ENCODE data around the gene ANGEL1. TPM values are rescaled to one million over a fixed set of nuclear protein-coding genes. Genes with fewer than 3 reads are reported as not detected.

The ANGEL1 gene
- total and polyA plus RNA-seq, 12 donors, result 5.5 to 17.1 (median 12.0) TPM

DNA sequence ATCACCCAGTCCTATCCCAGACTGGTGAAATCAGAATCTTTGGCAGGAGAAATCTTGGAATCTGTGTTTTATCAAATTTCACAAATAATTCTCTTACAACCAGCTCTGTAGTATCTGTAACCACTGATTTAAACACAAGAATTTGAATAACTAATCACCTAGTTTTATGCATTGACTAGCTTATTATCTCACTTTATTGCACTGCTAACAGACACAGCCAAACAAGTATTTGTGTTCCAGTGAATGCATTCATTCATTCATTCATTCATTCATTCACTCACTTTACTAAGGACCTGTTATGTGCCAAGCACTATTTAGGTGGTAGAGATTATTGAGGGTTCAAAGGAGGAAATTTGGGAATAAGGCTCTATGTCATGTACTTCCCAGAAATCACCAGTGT, 29.7 kb upstream of the ANGEL1 start:
- intact Hi-C loops (cut with DNase I), result no loop called here
- H3K9me3 ChIP-seq, result no peaks in the 10 kb centered on the region
- DNase-seq, result no peak
- no peaks in the 10 kb centered on the region for H3K36me3 ChIP-seq
- H3K27ac ChIP-seq, result peak overlapping the region in 3 of 10 donors; percentile 84 to 90 (median 89)
- TF ChIP-seq, protein P1, sequence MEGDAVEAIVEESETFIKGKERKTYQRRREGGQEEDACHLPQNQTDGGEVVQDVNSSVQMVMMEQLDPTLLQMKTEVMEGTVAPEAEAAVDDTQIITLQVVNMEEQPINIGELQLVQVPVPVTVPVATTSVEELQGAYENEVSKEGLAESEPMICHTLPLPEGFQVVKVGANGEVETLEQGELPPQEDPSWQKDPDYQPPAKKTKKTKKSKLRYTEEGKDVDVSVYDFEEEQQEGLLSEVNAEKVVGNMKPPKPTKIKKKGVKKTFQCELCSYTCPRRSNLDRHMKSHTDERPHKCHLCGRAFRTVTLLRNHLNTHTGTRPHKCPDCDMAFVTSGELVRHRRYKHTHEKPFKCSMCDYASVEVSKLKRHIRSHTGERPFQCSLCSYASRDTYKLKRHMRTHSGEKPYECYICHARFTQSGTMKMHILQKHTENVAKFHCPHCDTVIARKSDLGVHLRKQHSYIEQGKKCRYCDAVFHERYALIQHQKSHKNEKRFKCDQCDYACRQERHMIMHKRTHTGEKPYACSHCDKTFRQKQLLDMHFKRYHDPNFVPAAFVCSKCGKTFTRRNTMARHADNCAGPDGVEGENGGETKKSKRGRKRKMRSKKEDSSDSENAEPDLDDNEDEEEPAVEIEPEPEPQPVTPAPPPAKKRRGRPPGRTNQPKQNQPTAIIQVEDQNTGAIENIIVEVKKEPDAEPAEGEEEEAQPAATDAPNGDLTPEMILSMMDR (IDR thresholded peaks at IDR 0.05), result no peak
- H3K4me3 ChIP-seq, result no peak overlapping the region
- ATAC-seq, result no peak
- H3K4me1 ChIP-seq, result peaks cover 0 to 32% (median 7%) of the 10 kb centered on the region in 9 donors
- peaks cover 0 to 8% (median 0%) of the 10 kb centered on the region in 7 donors for H3K27me3 ChIP-seq

DNA sequence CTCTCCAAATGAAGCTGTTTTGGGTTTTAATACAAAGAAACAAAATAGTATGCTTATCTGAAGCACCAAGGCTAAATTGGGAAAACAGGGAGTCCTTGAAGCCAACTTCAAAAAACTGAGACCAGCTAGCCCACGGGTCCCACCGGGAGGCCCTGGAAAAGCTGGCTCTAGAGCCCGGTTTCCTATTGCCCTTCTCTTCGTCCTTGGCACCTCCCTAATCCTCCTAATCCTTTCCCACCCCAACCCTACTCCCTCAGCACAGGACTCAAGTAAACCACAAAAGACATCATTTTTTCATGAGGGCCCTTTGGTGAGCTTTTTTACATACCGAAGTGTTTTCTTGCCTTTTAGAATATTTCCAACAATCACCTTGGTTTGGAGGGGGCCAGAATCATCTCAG, 24.8 kb upstream of the ANGEL1 start:
- H3K36me3 ChIP-seq, result peaks cover 0 to 18% (median 0%) of the 10 kb centered on the region in 9 donors
- no peak overlapping the region for H3K27ac ChIP-seq
- H3K4me1 ChIP-seq, result peaks cover 0 to 15% (median 0%) of the 10 kb centered on the region in 9 donors
- intact Hi-C loops (cut with DNase I), result no loop called here
- peaks cover 0 to under 1% (median 0%) of the 10 kb centered on the region in 7 donors for H3K27me3 ChIP-seq
- TF ChIP-seq, protein P1 (IDR thresholded peaks at IDR 0.05), result no peak
- no peaks in the 10 kb centered on the region for H3K9me3 ChIP-seq
- no peak for ATAC-seq
- no peak overlapping the region for H3K4me3 ChIP-seq
- WGBS, 2 donors, result 60% methylated on average over 5 of the region's 5 CpGs
- no peak for DNase-seq

DNA sequence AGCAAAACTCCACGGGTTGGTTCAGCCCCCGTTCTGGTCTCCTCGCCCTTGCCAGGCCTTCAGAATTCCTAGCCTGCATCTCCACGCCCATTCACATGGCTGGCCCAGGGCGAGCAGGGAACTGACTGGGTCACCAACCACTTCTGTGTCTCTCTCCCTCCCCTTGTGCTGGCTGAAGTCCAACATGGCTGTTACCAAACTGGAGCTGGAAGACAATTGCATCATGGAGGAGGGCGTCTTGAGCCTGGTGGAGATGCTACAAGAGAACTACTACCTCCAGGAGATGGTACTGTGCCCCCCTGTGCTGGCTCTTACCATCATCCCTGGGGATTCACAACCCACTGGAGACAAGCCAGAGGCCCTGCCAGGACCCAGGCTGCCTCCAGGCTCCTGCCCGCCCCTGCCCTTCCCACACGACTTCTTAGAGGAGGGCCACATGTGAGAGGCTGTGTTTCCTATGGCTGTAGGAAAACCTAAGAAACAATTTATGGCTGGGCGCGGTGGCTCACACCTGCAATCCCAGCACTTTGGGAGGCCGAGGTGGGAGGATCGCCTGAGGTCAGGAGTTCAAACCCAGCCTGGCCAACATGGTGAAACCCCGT, 23.4 kb upstream of the ANGEL1 start:
- no peaks in the 10 kb centered on the region for H3K27me3 ChIP-seq
- peaks cover 0 to 7% (median 0%) of the 10 kb centered on the region in 11 donors for H3K9me3 ChIP-seq
- TF ChIP-seq, protein P1 (IDR thresholded peaks at IDR 0.05), result no peak
- DNase-seq (no peak), ATAC-seq (peak in 1 of 8 donors; percentile 23)
- 88 to 89% methylated on average over 13 of the region's 13 CpGs for WGBS, 2 donors
- H3K36me3 ChIP-seq, result peaks cover 0 to 18% (median 0%) of the 10 kb centered on the region in 9 donors
- no peak overlapping the region for H3K27ac ChIP-seq
- peaks cover 0 to 24% (median 0%) of the 10 kb centered on the region in 9 donors for H3K4me1 ChIP-seq
- H3K4me3 ChIP-seq, result no peak overlapping the region
- intact Hi-C loops (cut with DNase I), result no loop called here

DNA sequence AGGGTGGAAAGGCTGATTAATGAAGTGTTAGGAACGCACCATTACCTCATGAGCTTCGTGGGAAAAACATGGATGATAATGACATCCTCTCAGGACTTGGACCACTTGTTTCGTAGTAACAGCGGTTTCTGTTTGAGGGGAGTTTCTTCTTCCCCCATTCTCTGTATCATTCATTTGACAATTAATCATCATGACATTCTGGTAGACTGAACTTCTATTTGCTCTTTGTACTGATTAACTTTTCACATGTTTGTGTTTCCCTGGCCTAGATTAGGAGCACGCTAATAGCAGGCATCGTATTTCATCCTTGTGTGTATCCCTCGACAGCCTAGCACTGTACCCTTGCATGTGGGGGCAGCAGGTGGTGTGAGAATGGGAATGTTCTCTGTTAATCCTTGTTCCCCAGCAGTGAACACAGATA, 21.6 kb upstream of the ANGEL1 start:
- ATAC-seq, result no peak
- no peak overlapping the region for H3K27ac ChIP-seq
- WGBS, 2 donors, result 68 to 77% methylated on average over 7 of the region's 7 CpGs

More for the DNA sequence above, 21.6 kb upstream of the ANGEL1 start:
- intact Hi-C loops (cut with DNase I), result no loop called here
- Histone ChIP-seq H3K4me3 (no peak overlapping the region), H3K36me3 (peaks cover 0 to 18% (median 0%) of the 10 kb centered on the region in 9 donors), H3K4me1 (peaks cover 0 to 41% (median 14%) of the 10 kb centered on the region in 9 donors), H3K27me3 (no peaks in the 10 kb centered on the region), H3K9me3 (peaks cover 0 to 7% (median 0%) of the 10 kb centered on the region in 11 donors)
- DNase-seq, result no peak
- TF ChIP-seq, protein P1 (IDR thresholded peaks at IDR 0.05), result no peak
